SK-N-SH (cell line): Measurements from ENCODE around the gene FAM168A. TPM values are rescaled to one million over a fixed set of nuclear protein-coding genes. Genes with fewer than 3 reads are reported as not detected.

Source experiments
- CTCF ChIA-PET: fragments of 300-600, 350-600 bp; formaldehyde crosslinking; extraction: SDS; loops from one replicate; lab custom pipeline; 2021; lab: Yijun Ruan, JAX
- POLR2A ChIA-PET: fragments of 350-600 bp; sonication (Branson Sonifier 250); formaldehyde crosslinking; extraction: SDS; loops from one replicate; lab custom pipeline; 2020; ENCODE audit warnings: antibody characterized with exemption, inconsistent platforms; lab: Yijun Ruan, JAX
- DNase-seq: peaks from one replicate; pipeline ENCODE4 v3.0.0; 2012
- H2AFZ ChIP-seq: fragments of 200-600 bp; sonication (generic); 2 replicates; pipeline ENCODE4 v1.8.1; 2016; ENCODE audit warnings: antibody characterized with exemption, mild to moderate bottlenecking, low read depth
- H3F3A ChIP-seq: fragments of 200-600 bp; sonication (generic); replicated peaks from 2 replicates; pipeline ENCODE3; 2016; ENCODE audit warnings: antibody characterized with exemption, mild to moderate bottlenecking; ENCODE audit not compliant: insufficient read depth
- H3K27ac ChIP-seq, 2 experiments: fragments of 200-500 bp in 1 of 2; fragments of 200-600 bp in 1 of 2; sonication (Bioruptor generic) in 1 of 2; sonication (generic), shearing (Covaris generic) in 1 of 2; 2 replicates each; pipeline versions ENCODE4 v1.5.1 to v1.6.1; 2014 to 2016; ENCODE audit warnings: low read depth in 2 of 2, inconsistent platforms in 1 of 2, low read length in 1 of 2, mild to moderate bottlenecking in 1 of 2, mixed read lengths in 1 of 2
- H3K27me3 ChIP-seq: fragments of 200-600 bp; sonication (generic), shearing (Covaris generic); 2 replicates; pipeline ENCODE4 v1.6.1; 2016; ENCODE audit warnings: mixed run types; ENCODE audit not compliant: insufficient read depth
- H3K36me3 ChIP-seq, 2 experiments: fragments of 200-500 bp in 1 of 2; fragments of 200-600 bp in 1 of 2; sonication (Bioruptor generic) in 1 of 2; sonication (generic) in 1 of 2; replicated peaks in 1 of 2; 2 replicates each; pipeline versions ENCODE3 to v1.5.1; 2014 to 2016; ENCODE audit warnings: low read length in 1 of 2, mild to moderate bottlenecking in 1 of 2; ENCODE audit not compliant: insufficient read depth in 2 of 2, control insufficient read depth in 1 of 2
- H3K4me1 ChIP-seq, 2 experiments: fragments of 200-500 bp in 1 of 2; fragments of 200-600 bp in 1 of 2; sonication (Bioruptor generic) in 1 of 2; sonication (generic), shearing (Covaris generic) in 1 of 2; 2 replicates each; pipeline versions ENCODE4 v1.5.1 to v1.6.1; 2014 to 2016; ENCODE audit warnings: low read depth in 1 of 2, low read length in 1 of 2, mixed run types in 1 of 2; ENCODE audit not compliant: insufficient read depth in 2 of 2, control insufficient read depth in 1 of 2
- H3K4me2 ChIP-seq: fragments of 200-600 bp; sonication (generic), shearing (Covaris generic); 2 replicates; pipeline ENCODE4 v1.6.1; 2017; ENCODE audit warnings: mixed run types
- H3K4me3 ChIP-seq, 2 experiments: fragments of 200-500 bp in 1 of 2; fragments of 200-600 bp in 1 of 2; sonication (Bioruptor generic) in 1 of 2; sonication (generic), shearing (Covaris generic) in 1 of 2; 2 replicates each; pipeline versions ENCODE4 v1.5.1 to v1.8.1; 2014 to 2016; ENCODE audit warnings: low read depth in 2 of 2, inconsistent platforms in 1 of 2, low read length in 1 of 2, mild to moderate bottlenecking in 1 of 2, mixed read lengths in 1 of 2, moderate library complexity in 1 of 2
- H3K79me2 ChIP-seq: fragments of 200-600 bp; sonication (generic); 2 replicates; pipeline ENCODE4 v1.8.1; 2017; ENCODE audit warnings: mild to moderate bottlenecking; ENCODE audit not compliant: insufficient read depth
- H3K9ac ChIP-seq: fragments of 200-600 bp; sonication (generic); 2 replicates; pipeline ENCODE4 v1.6.1; 2017; ENCODE audit warnings: mixed run types
- H3K9me2 ChIP-seq: fragments of 200-600 bp; sonication (generic); 2 replicates; pipeline ENCODE4 v1.6.1; 2017; ENCODE audit warnings: mixed run types
- H3K9me3 ChIP-seq: fragments of 200-600 bp; sonication (generic); 2 replicates; pipeline ENCODE4 v1.6.1; 2017; ENCODE audit warnings: mixed run types, mild to moderate bottlenecking, moderate library complexity
- H4K20me1 ChIP-seq: fragments of 200-600 bp; sonication (generic); 2 replicates; pipeline ENCODE4 v1.6.1; 2017; ENCODE audit warnings: mild to moderate bottlenecking, mixed run types; ENCODE audit not compliant: insufficient read depth
- CHD2 ChIP-seq: fragments of 150-350 bp; IDR thresholded peaks from 2 replicates; pipeline ENCODE4 v1.6.1; 2018; ENCODE audit warnings: low read length; ENCODE audit not compliant: partially characterized antibody
- FOXJ3 ChIP-seq: sonication (generic); formaldehyde crosslinking; IDR thresholded peaks from 2 replicates; pipeline ENCODE4 v1.5.1; 2020; ENCODE audit warnings: mild to moderate bottlenecking, missing genetic modification reagents
- GABPA ChIP-seq: IDR thresholded peaks from 2 replicates; pipeline ENCODE4 v1.4.0; 2012; ENCODE audit warnings: low read depth, mild to moderate bottlenecking
- MEF2A ChIP-seq: IDR thresholded peaks from 2 replicates; pipeline ENCODE4 v1.4.0; 2012; ENCODE audit warnings: low read depth, borderline replicate concordance
- POLR2AphosphoS5 ChIP-seq: IDR thresholded peaks from 2 replicates; pipeline ENCODE4 v1.6.1; 2012; ENCODE audit warnings: low read depth, low read length
- RXRA ChIP-seq: IDR thresholded peaks from 2 replicates; pipeline ENCODE4 v1.4.0; 2012; ENCODE audit warnings: low read depth, mild to moderate bottlenecking, borderline replicate concordance
- TCF12 ChIP-seq: IDR thresholded peaks from 2 replicates; pipeline ENCODE4 v1.4.0; 2012
- WGBS: methylation state at CpG from one replicate; pipeline ENCODE4 v1.1.6; 2017; ENCODE audit warnings: low lambda C conversion rate; 5-methylcytosine and 5-hydroxymethylcytosine counted together
- polyA plus RNA-seq, 3 experiments: library from polyadenylated mRNA; depleted of rRNA; stranded (reverse); fragments of >200 nt; gene quantifications; 2 replicates each; pipeline ENCODE4 v1.2.3, GENCODE V29; 2012
- TF ChIP-seq, protein P1 (sequence below): IDR thresholded peaks from 2 replicates; pipeline ENCODE4 v1.4.0; 2012; ENCODE audit warnings: low read depth
- TF ChIP-seq, protein P2 (sequence below): IDR thresholded peaks from 2 replicates; pipeline ENCODE4 v1.4.0; 2012; ENCODE audit warnings: low read depth, borderline replicate concordance
- TF ChIP-seq, protein P3 (sequence below): fragments of 200-600 bp; sonication (generic); IDR thresholded peaks from 2 replicates; pipeline ENCODE4 v1.6.1; 2017; ENCODE audit warnings: antibody characterized with exemption, mild to moderate bottlenecking, moderate library complexity
- TF ChIP-seq, protein P4 (sequence below): IDR thresholded peaks from 2 replicates; pipeline ENCODE4 v1.4.0; 2012; ENCODE audit warnings: low read depth, borderline replicate concordance

The FAM168A gene
- polyA plus RNA-seq, 1 of the 3 experiments (the other 2 are of a cell fraction), result 17.8 TPM

DNA sequence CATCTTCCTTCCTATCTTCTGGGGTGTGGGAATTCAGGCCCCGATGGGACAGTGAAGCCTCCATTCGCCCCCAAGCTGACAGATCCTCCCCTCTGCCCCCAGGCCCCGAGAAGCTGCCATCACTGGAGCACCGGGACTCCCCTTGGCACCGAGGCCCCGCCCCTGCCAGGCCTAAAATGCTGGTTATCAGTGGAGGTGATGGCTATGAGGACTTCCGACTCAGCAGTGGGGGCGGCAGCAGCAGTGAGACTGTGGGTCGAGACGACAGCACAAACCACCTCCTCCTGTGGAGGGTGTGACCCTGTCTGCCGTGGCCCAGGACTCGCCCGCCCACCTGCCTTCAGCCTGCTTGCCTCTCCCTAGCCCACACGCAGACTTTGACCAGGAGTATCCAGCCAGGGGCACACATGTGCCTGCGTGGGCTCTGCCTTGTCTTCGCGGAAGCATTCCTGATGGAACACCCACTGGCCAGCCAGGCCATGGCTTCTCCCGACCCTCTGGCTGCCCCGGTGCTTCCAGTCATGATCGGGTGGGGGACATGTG, 230.4 kb downstream of the FAM168A start:
- no peaks in the 10 kb centered on the region for H4K20me1 ChIP-seq
- no peak overlapping the region for H3K9ac ChIP-seq
- no peaks in the 10 kb centered on the region for H3K9me3 ChIP-seq
- no peak for DNase-seq
- 100% methylated on average over 4 of the region's 20 CpGs for WGBS
- H3K27ac ChIP-seq, result no peak overlapping the region
- H3K27me3 ChIP-seq, result no peaks in the 10 kb centered on the region
- TF ChIP-seq, protein P1, sequence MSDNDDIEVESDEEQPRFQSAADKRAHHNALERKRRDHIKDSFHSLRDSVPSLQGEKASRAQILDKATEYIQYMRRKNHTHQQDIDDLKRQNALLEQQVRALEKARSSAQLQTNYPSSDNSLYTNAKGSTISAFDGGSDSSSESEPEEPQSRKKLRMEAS, result no peak
- no peak for TF ChIP-seq MEF2A
- no peak for TF ChIP-seq FOXJ3 (CRISPR knock-in tag)
- TF ChIP-seq RXRA, result no peak
- TF ChIP-seq, protein P2, sequence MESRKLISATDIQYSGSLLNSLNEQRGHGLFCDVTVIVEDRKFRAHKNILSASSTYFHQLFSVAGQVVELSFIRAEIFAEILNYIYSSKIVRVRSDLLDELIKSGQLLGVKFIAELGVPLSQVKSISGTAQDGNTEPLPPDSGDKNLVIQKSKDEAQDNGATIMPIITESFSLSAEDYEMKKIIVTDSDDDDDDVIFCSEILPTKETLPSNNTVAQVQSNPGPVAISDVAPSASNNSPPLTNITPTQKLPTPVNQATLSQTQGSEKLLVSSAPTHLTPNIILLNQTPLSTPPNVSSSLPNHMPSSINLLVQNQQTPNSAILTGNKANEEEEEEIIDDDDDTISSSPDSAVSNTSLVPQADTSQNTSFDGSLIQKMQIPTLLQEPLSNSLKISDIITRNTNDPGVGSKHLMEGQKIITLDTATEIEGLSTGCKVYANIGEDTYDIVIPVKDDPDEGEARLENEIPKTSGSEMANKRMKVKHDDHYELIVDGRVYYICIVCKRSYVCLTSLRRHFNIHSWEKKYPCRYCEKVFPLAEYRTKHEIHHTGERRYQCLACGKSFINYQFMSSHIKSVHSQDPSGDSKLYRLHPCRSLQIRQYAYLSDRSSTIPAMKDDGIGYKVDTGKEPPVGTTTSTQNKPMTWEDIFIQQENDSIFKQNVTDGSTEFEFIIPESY, result no peak
- no peak for TF ChIP-seq GABPA
- TF ChIP-seq, protein P3, sequence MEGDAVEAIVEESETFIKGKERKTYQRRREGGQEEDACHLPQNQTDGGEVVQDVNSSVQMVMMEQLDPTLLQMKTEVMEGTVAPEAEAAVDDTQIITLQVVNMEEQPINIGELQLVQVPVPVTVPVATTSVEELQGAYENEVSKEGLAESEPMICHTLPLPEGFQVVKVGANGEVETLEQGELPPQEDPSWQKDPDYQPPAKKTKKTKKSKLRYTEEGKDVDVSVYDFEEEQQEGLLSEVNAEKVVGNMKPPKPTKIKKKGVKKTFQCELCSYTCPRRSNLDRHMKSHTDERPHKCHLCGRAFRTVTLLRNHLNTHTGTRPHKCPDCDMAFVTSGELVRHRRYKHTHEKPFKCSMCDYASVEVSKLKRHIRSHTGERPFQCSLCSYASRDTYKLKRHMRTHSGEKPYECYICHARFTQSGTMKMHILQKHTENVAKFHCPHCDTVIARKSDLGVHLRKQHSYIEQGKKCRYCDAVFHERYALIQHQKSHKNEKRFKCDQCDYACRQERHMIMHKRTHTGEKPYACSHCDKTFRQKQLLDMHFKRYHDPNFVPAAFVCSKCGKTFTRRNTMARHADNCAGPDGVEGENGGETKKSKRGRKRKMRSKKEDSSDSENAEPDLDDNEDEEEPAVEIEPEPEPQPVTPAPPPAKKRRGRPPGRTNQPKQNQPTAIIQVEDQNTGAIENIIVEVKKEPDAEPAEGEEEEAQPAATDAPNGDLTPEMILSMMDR, result no peak
- TF ChIP-seq, protein P4, sequence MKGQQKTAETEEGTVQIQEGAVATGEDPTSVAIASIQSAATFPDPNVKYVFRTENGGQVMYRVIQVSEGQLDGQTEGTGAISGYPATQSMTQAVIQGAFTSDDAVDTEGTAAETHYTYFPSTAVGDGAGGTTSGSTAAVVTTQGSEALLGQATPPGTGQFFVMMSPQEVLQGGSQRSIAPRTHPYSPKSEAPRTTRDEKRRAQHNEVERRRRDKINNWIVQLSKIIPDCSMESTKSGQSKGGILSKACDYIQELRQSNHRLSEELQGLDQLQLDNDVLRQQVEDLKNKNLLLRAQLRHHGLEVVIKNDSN, result no peak
- no peak for TF ChIP-seq CHD2
- no peak for TF ChIP-seq POLR2AphosphoS5
- no peak overlapping the region for H2AFZ ChIP-seq
- H3K9me2 ChIP-seq, result no peaks in the 10 kb centered on the region
- ChIA-PET POLR2A (interaction anchor here (0.5 kb wide), 1 partner anchor 1669 kb away, joined by 4 read pairs; no protein-coding TSS in a partner anchor), CTCF (interaction anchor here (22.4 kb wide), 1 partner anchor 13 kb away, joined by 313 read pairs; no protein-coding TSS in a partner anchor)
- H3F3A ChIP-seq, result peaks cover 9% of the 10 kb centered on the region
- no peaks in the 10 kb centered on the region for H3K79me2 ChIP-seq
- no peak overlapping the region for H3K4me3 ChIP-seq
- no peak overlapping the region for H3K4me2 ChIP-seq
- H3K36me3 ChIP-seq, result peaks cover 28 to 54% of the 10 kb centered on the region in 2 experiments
- peaks cover 0 to 13% of the 10 kb centered on the region in 2 experiments; a peak in 1 of 4 replicates for H3K4me1 ChIP-seq

DNA sequence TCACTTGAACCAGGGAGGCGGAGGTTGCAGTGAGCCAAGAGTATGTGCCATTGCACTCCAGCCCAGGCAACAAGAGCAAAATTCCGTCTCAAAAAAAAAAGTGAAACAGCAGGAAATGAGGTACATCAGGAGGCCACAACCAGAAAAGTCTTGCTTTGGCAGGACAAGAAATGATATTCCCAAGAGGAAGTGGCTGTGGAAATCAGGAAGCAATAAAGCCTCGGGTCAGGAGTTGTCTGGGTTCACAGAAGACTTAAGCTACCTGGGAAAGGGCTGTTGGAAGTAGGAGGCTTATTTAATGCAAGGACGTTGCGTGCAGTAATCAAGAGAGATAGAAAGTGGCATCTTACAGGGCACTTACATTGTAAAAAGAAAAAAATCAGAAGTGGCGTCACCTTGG, 231.0 kb downstream of the FAM168A start:
- 94% methylated on average over 6 of the region's 6 CpGs for WGBS
- POLR2A ChIA-PET, result interaction anchor here (0.5 kb wide), 1 partner anchor 1670 kb away, joined by 4 read pairs; no protein-coding TSS in a partner anchor
- no peaks in the 10 kb centered on the region for H3K79me2 ChIP-seq
- CTCF ChIA-PET, result interaction anchor here (1.0 to 22.4 kb wide), 2 partner anchors 9 to 12 kb away, joined by 3 to 313 read pairs; partner anchors contain the start of gene RELT
- DNase-seq, result no peak
- no peaks in the 10 kb centered on the region for H3K9me2 ChIP-seq
- no peaks in the 10 kb centered on the region for H3K27me3 ChIP-seq
- no peak overlapping the region for H3K9ac ChIP-seq
- no peak overlapping the region for H3K4me3 ChIP-seq
- no peaks in the 10 kb centered on the region for H3K9me3 ChIP-seq
- H3K36me3 ChIP-seq, result peaks cover 31 to 58% of the 10 kb centered on the region in 2 experiments
- H3F3A ChIP-seq, result peaks cover 7% of the 10 kb centered on the region
- TF ChIP-seq TCF12, result no peak
- TF ChIP-seq CHD2, result no peak
- H3K4me1 ChIP-seq, result peaks cover 0 to 10% of the 10 kb centered on the region in 2 experiments; a peak in 1 of 4 replicates
- H2AFZ ChIP-seq, result no peak overlapping the region
- H3K27ac ChIP-seq, result no peak overlapping the region
- H4K20me1 ChIP-seq, result no peaks in the 10 kb centered on the region
- no peak overlapping the region for H3K4me2 ChIP-seq
